ENCODE measurements around the gene MCM7.

The MCM7 gene

DNA sequence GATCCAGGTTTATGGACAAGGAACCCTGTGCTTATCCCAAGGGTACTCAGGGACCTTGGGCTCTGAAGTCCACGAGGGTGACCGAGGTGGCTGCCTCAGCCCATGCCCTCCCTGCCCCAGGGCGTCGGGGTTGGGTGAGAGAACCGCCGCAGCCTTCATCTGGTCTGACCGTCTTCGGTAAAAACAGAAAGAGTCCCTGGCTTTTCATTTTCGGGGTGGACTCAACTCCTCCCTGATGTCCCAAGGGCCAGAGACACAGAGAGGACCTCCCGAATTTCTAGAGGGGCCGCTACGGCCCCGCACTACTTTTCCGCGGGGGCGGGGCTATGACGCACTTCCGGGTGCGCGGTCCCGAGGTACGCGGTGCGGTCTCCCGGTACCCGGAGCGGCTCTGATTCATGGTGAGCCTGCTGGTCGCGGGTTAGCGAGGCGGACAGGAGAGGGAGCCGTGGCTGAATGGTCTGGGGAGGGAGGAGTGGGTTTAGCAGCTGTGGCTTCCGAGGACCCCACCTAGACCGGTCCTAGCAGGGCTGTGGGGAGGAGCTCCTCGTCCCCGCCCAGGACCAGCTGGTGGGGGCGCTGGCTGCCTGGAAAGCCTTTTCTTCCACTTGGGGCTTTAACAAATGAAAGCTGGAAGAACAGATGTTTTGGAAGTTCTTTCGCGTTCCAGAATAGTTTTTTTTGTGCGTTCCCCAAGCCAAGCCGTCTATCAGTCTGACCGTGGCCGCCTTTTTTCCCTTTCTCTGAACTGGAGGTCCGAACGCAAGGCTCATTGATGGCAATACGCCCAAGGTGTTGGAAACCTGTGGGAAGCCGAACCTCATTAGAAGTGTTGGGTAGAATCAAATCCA is 51.5 kb downstream of the MCM7 start, which contains the start of gene ZSCAN21:
Gene ZSCAN21, plus strand, starts transcription at position 334 of the 851 bp plus-strand sequence. CDS start 7,233 bp downstream, outside the sequence.
- Histone ChIP-seq H3K27me3 (no peaks in the 10 kb centered on the region), H3K4me3 (ENCODE audit: low read depth, low read length) (peak within 1 kb of the TSS; percentile 96), H3K4me1 (no peaks in the 10 kb centered on the region), H3K36me3 (no peaks in the 10 kb centered on the region), H3K9me3 (no peaks in the 10 kb centered on the region)
- TF ChIP-seq, protein P1, sequence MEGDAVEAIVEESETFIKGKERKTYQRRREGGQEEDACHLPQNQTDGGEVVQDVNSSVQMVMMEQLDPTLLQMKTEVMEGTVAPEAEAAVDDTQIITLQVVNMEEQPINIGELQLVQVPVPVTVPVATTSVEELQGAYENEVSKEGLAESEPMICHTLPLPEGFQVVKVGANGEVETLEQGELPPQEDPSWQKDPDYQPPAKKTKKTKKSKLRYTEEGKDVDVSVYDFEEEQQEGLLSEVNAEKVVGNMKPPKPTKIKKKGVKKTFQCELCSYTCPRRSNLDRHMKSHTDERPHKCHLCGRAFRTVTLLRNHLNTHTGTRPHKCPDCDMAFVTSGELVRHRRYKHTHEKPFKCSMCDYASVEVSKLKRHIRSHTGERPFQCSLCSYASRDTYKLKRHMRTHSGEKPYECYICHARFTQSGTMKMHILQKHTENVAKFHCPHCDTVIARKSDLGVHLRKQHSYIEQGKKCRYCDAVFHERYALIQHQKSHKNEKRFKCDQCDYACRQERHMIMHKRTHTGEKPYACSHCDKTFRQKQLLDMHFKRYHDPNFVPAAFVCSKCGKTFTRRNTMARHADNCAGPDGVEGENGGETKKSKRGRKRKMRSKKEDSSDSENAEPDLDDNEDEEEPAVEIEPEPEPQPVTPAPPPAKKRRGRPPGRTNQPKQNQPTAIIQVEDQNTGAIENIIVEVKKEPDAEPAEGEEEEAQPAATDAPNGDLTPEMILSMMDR (IDR thresholded peaks at IDR 0.05; ENCODE audit: low read depth, low read length), result peak; percentile 18; the same call in 1 of the 2 replicates
- peak; percentile 87 for DNase-seq

DNA sequence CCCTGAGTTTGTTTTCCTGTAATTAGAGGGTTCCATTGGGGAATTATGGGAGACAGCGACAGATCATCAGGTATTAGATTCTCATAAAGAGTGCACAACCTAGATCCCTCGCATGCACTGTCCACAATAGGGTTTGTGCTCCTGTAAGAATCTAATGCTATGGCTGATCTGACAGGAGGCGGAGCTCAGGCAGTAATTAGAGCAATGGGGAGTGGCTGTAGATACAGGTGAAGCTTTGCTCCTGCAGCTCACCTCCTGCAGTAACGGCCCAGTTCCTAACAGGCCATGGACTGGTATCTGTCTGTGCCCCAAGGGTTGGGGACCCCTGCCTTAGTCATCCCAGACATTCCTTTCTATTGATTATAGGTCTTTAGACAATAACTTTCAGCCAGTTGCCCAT is 52.5 kb downstream of the MCM7 start:
- TF ChIP-seq, protein P1 (IDR thresholded peaks at IDR 0.05; ENCODE audit: low read depth, low read length), result no peak
- no peaks in the 10 kb centered on the region for H3K36me3 ChIP-seq
- no peaks in the 10 kb centered on the region for H3K27me3 ChIP-seq
- DNase-seq, result no peak
- no peak overlapping the region for H3K4me3 ChIP-seq (ENCODE audit: low read depth, low read length)
- H3K9me3 ChIP-seq, result no peaks in the 10 kb centered on the region
- no peaks in the 10 kb centered on the region for H3K4me1 ChIP-seq

- no peak for DNase-seq
- Histone ChIP-seq H3K9me3 (no peaks in the 10 kb centered on the region), H3K4me1 (no peaks in the 10 kb centered on the region), H3K27me3 (no peaks in the 10 kb centered on the region), H3K4me3 (ENCODE audit: low read depth, low read length) (no peak overlapping the region), H3K36me3 (no peaks in the 10 kb centered on the region)
- TF ChIP-seq, protein P1 (IDR thresholded peaks at IDR 0.05; ENCODE audit: low read depth, low read length), result peak; percentile 29; the same call in 1 of the 2 replicates
Measured at GRCh38 chr7:100044718-100045117, 56.5 kb downstream of the MCM7 start.
